ENCODE results near the gene GJC2. TPM values are rescaled to one million over a fixed set of nuclear protein-coding genes. Genes with fewer than 3 reads are reported as not detected.

GJC2 gene
- total and polyA plus RNA-seq, 2 donors (not counting 1 experiment from before 2014, with no cell fraction given): 0.16 to 0.30 TPM

DNA sequence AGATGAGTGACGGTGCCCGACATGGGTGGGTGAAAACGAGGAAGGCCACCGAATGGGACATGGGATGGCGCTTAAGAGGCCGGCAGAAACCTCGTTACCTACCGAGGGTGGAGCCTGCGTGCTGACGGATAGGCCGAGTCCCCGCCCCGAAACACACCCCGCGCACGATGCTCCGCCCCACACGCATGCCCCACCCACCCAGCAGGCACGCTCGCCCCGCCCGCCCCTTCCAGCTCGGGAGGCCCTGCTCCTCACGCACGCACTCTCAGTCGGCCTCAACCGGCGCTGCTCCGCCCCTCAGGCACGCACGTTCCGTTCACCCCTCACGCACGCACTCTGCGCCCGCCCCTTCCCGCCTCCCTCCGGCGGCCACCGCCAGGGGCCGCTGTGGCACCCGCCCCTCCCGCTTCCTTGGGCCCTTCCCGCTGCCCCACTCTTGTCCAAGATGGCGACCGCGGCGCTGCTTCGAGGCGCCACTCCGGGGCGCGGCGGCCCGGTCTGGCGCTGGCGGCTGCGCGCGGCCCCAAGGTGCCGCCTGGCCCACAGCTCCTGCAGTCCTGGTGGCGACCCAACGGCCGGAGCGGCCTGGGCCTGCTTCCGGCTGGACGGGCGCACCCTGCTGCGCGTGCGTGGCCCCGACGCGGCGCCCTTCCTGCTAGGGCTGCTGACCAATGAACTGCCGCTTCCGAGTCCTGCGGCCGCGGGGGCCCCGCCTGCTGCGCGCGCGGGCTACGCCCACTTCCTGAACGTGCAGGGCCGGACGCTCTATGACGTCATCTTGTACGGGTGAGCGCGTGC is 15.8 kb downstream of the GJC2 start, which contains the start of gene IBA57:
Gene IBA57, plus strand, starts transcription at position 433 of the 798 bp plus-strand sequence. Its CDS starts 13 bp downstream, at position 446.
- Mint-ChIP-seq H3K27ac (peak within 1 kb of the TSS; percentile 99), H3K9me3 (ENCODE audit: insufficient read depth) (no peaks in the 10 kb centered on the region), H3K4me1 (peaks cover 28% of the 10 kb centered on the region), H3K4me3 (peak within 1 kb of the TSS; percentile 93), H3K27me3 (no peaks in the 10 kb centered on the region)
- intact Hi-C loops (cut with micrococcal nuclease): loop anchor here (1.0 to 2.0 kb wide), 8 partner anchors 9 to 322 kb away; partner anchors contain the start of genes C1orf35, GUK1, MRPL55 and RNF187
- H3K9ac ChIP-seq (ENCODE audit: low read length): peak within 1 kb of the TSS; percentile 91
- POLR2A ChIA-PET: interaction anchor here (0.6 to 3.3 kb wide), 14 partner anchors 20 to 323 kb away, joined by 3 to 22 read pairs (median 4); partner anchors contain the start of genes ARF1, GUK1, MRPL55 and RNF187
- peak; percentile 100 for DNase-seq
- ATAC-seq (ENCODE audit: low read depth): peak; percentile 84
- H3K4me1 ChIP-seq (ENCODE audit: control insufficient read depth in 2 of 2, insufficient read depth in 2 of 2, low read length in 2 of 2): peaks cover 14 to 26% of the 10 kb centered on the region in 2 donors
- H3K27ac ChIP-seq (ENCODE audit: low read length in 2 of 2): peak within 1 kb of the TSS; percentile 95 to 98
- CTCF ChIA-PET: interaction anchor here (0.5 to 5.6 kb wide), 18 partner anchors 12 to 1615 kb away, joined by 3 to 73 read pairs (median 4); partner anchors contain the start of genes GUK1 and RNF187
- H3K9me3 ChIP-seq (ENCODE audit: control extremely low read depth in 1 of 3, control insufficient read depth in 2 of 3, insufficient read depth in 1 of 3, low read length in 2 of 3): no peaks in the 10 kb centered on the region
- peak within 1 kb of the TSS; percentile 64 to 88 (median 74) for H3K4me3 ChIP-seq (ENCODE audit: control extremely low read depth in 1 of 5, extremely low read depth in 1 of 5, insufficient read depth in 1 of 5, low read depth in 2 of 5, low read length in 4 of 5)
- no peak for TF ChIP-seq EZH2 (IDR thresholded peaks at IDR 0.05; ENCODE audit: borderline replicate concordance, insufficient read depth, low read depth, low read length, poor library complexity, severe bottlenecking)
- TF ChIP-seq, protein P1, sequence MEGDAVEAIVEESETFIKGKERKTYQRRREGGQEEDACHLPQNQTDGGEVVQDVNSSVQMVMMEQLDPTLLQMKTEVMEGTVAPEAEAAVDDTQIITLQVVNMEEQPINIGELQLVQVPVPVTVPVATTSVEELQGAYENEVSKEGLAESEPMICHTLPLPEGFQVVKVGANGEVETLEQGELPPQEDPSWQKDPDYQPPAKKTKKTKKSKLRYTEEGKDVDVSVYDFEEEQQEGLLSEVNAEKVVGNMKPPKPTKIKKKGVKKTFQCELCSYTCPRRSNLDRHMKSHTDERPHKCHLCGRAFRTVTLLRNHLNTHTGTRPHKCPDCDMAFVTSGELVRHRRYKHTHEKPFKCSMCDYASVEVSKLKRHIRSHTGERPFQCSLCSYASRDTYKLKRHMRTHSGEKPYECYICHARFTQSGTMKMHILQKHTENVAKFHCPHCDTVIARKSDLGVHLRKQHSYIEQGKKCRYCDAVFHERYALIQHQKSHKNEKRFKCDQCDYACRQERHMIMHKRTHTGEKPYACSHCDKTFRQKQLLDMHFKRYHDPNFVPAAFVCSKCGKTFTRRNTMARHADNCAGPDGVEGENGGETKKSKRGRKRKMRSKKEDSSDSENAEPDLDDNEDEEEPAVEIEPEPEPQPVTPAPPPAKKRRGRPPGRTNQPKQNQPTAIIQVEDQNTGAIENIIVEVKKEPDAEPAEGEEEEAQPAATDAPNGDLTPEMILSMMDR (IDR thresholded peaks at IDR 0.05): peak; percentile 73
- peaks cover 43% of the 10 kb centered on the region for H3K79me2 ChIP-seq (ENCODE audit: control insufficient read depth, insufficient read depth, low read length)
- peaks cover 0 to 5% (median 0%) of the 10 kb centered on the region in 4 experiments for H3K27me3 ChIP-seq (replicated peaks in 1 of 4; ENCODE audit: control extremely low read depth in 1 of 4, control insufficient read depth in 3 of 4, insufficient read depth in 4 of 4, low read length in 3 of 4)
- peak within 1 kb of the TSS; percentile 83 for H2AFZ ChIP-seq (ENCODE audit: insufficient read depth, low read depth, low read length, poor library complexity, severe bottlenecking)
- H3K4me2 ChIP-seq (replicated peaks; ENCODE audit: low read depth, low read length, poor library complexity, severe bottlenecking): peak within 1 kb of the TSS; percentile 98
- H3K36me3 ChIP-seq (replicated peaks in 1 of 2; ENCODE audit: control extremely low read depth in 1 of 2, control insufficient read depth in 1 of 2, extremely low read depth in 1 of 2, insufficient read depth in 2 of 2, low read length in 1 of 2): no peaks in the 10 kb centered on the region
- no peaks in the 10 kb centered on the region for H4K20me1 ChIP-seq (ENCODE audit: control insufficient read depth, insufficient read depth, low read length, poor library complexity, severe bottlenecking)
- under 1% methylated on average over 89 of the region's 93 CpGs for WGBS (ENCODE audit: insufficient coverage)
